ENCODE results near the gene C22orf15. TPM values are rescaled to one million over a fixed set of nuclear protein-coding genes. Genes with fewer than 3 reads are reported as not detected.
"Not testable (repeated sequence)": the region's sequence is repeated elsewhere in the genome, so short reads cannot be mapped to it uniquely, and the experiment has no call there.

Gene C22orf15
- total RNA-seq, 1 donor from 2014 or later: 0.39 TPM

GRCh38 chr22:23720855-23721254, 41.9 kb upstream of the C22orf15 start:
- Histone ChIP-seq H3K4me1 (ENCODE audit: insufficient read depth, low read length) (peaks cover 4% of the 10 kb centered on the region), H3K9me3 (ENCODE audit: insufficient read depth, low read depth, low read length) (no peaks in the 10 kb centered on the region), H3K4me3 (ENCODE audit: insufficient read depth, low read depth, low read length) (no peak overlapping the region), H3K27me3 (ENCODE audit: insufficient read depth, low read length) (no peaks in the 10 kb centered on the region), H3K27ac (ENCODE audit: low read depth, low read length) (no peak overlapping the region), H3K79me2 (ENCODE audit: insufficient read depth, low read length) (peaks cover 13% of the 10 kb centered on the region), H3K36me3 (ENCODE audit: insufficient read depth, low read length) (no peaks in the 10 kb centered on the region), H3K4me2 (ENCODE audit: low read length) (no peak overlapping the region), H2AFZ (ENCODE audit: low read depth, low read length) (no peak overlapping the region), H3K9ac (ENCODE audit: low read length) (no peak overlapping the region), H4K20me1 (ENCODE audit: insufficient read depth, low read length) (no peaks in the 10 kb centered on the region)
- peaks cover 3% of the 10 kb centered on the region for H3K9me3 Mint-ChIP-seq (ENCODE audit: unreplicated experiment)
- H3K27ac Mint-ChIP-seq (ENCODE audit: unreplicated experiment): no peak overlapping the region
- no peak for DNase-seq (ENCODE audit: low read depth)
- no peaks in the 10 kb centered on the region for H3K36me3 Mint-ChIP-seq (ENCODE audit: low read depth, unreplicated experiment)
- no peak overlapping the region for H3K4me3 Mint-ChIP-seq (ENCODE audit: unreplicated experiment)
- FAIRE-seq: no peak
- H3K27me3 Mint-ChIP-seq (ENCODE audit: low read depth, unreplicated experiment): peaks cover 1% of the 10 kb centered on the region
- TF ChIP-seq EZH2 (IDR thresholded peaks at IDR 0.05; ENCODE audit: insufficient read depth, low read length) (no peak), CTCF (IDR thresholded peaks at IDR 0.05; ENCODE audit: insufficient read depth, low read depth, low read length) (no peak)
- no peaks in the 10 kb centered on the region for H3K4me1 Mint-ChIP-seq (ENCODE audit: low read depth, unreplicated experiment)

GRCh38 chr22:23722160-23722559, 40.6 kb upstream of the C22orf15 start:
- no peak for TF ChIP-seq CTCF (IDR thresholded peaks at IDR 0.05; ENCODE audit: insufficient read depth, low read depth, low read length)
- TF ChIP-seq EZH2 (IDR thresholded peaks at IDR 0.05; ENCODE audit: insufficient read depth, low read length): no peak
- no peaks in the 10 kb centered on the region for H3K4me1 Mint-ChIP-seq (ENCODE audit: low read depth, unreplicated experiment)
- no peak overlapping the region for H3K9ac ChIP-seq (ENCODE audit: low read length)
- no peaks in the 10 kb centered on the region for H3K79me2 ChIP-seq (ENCODE audit: insufficient read depth, low read length)
- H2AFZ ChIP-seq (ENCODE audit: low read depth, low read length): no peak overlapping the region
- no peak for FAIRE-seq
- H4K20me1 ChIP-seq (ENCODE audit: insufficient read depth, low read length): no peaks in the 10 kb centered on the region
- no peaks in the 10 kb centered on the region for H3K4me1 ChIP-seq (ENCODE audit: insufficient read depth, low read length)
- H3K36me3 Mint-ChIP-seq (ENCODE audit: low read depth, unreplicated experiment): no peaks in the 10 kb centered on the region
- no peak overlapping the region for H3K4me2 ChIP-seq (ENCODE audit: low read length)
- H3K27me3 Mint-ChIP-seq (ENCODE audit: low read depth, unreplicated experiment): peaks cover 5% of the 10 kb centered on the region
- H3K4me3 Mint-ChIP-seq (ENCODE audit: unreplicated experiment): no peak overlapping the region
- no peaks in the 10 kb centered on the region for H3K9me3 ChIP-seq (ENCODE audit: insufficient read depth, low read depth, low read length)
- H3K27me3 ChIP-seq (ENCODE audit: insufficient read depth, low read length): no peaks in the 10 kb centered on the region
- H3K36me3 ChIP-seq (ENCODE audit: insufficient read depth, low read length): no peaks in the 10 kb centered on the region
- no peak overlapping the region for H3K27ac Mint-ChIP-seq (ENCODE audit: unreplicated experiment)
- no peak overlapping the region for H3K4me3 ChIP-seq (ENCODE audit: insufficient read depth, low read depth, low read length)
- DNase-seq (ENCODE audit: low read depth): no peak
- H3K9me3 Mint-ChIP-seq (ENCODE audit: unreplicated experiment): peaks cover 3% of the 10 kb centered on the region
- no peak overlapping the region for H3K27ac ChIP-seq (ENCODE audit: low read depth, low read length)

GRCh38 chr22:23722724-23723123, 40.1 kb upstream of the C22orf15 start:
- no peaks in the 10 kb centered on the region for H3K36me3 ChIP-seq (ENCODE audit: insufficient read depth, low read length)
- no peak overlapping the region for H3K9ac ChIP-seq (ENCODE audit: low read length)
- TF ChIP-seq CTCF (IDR thresholded peaks at IDR 0.05; ENCODE audit: insufficient read depth, low read depth, low read length): no peak
- no peak for TF ChIP-seq EZH2 (IDR thresholded peaks at IDR 0.05; ENCODE audit: insufficient read depth, low read length)
- H3K4me1 ChIP-seq (ENCODE audit: insufficient read depth, low read length): no peaks in the 10 kb centered on the region
- H3K27me3 ChIP-seq (ENCODE audit: insufficient read depth, low read length): no peaks in the 10 kb centered on the region
- Mint-ChIP-seq H3K4me1 (ENCODE audit: low read depth, unreplicated experiment) (no peaks in the 10 kb centered on the region), H3K4me3 (ENCODE audit: unreplicated experiment) (no peak overlapping the region), H3K27ac (ENCODE audit: unreplicated experiment) (no peak overlapping the region), H3K27me3 (ENCODE audit: low read depth, unreplicated experiment) (peaks cover 5% of the 10 kb centered on the region), H3K36me3 (ENCODE audit: low read depth, unreplicated experiment) (no peaks in the 10 kb centered on the region), H3K9me3 (ENCODE audit: unreplicated experiment) (peaks cover 3% of the 10 kb centered on the region)
- no peak for DNase-seq (ENCODE audit: low read depth)
- H3K4me2 ChIP-seq (ENCODE audit: low read length): no peak overlapping the region
- H4K20me1 ChIP-seq (ENCODE audit: insufficient read depth, low read length): no peaks in the 10 kb centered on the region
- H3K9me3 ChIP-seq (ENCODE audit: insufficient read depth, low read depth, low read length): no peaks in the 10 kb centered on the region
- no peak overlapping the region for H3K4me3 ChIP-seq (ENCODE audit: insufficient read depth, low read depth, low read length)
- H3K27ac ChIP-seq (ENCODE audit: low read depth, low read length): no peak overlapping the region
- no peak overlapping the region for H2AFZ ChIP-seq (ENCODE audit: low read depth, low read length)
- FAIRE-seq: no peak
- no peaks in the 10 kb centered on the region for H3K79me2 ChIP-seq (ENCODE audit: insufficient read depth, low read length)

GRCh38 chr22:23728108-23728507, 34.7 kb upstream of the C22orf15 start:
- DNase-seq (ENCODE audit: low read depth); H3K36me3 Mint-ChIP-seq (ENCODE audit: low read depth, unreplicated experiment); H2AFZ ChIP-seq (ENCODE audit: low read depth, low read length); H3K4me1 Mint-ChIP-seq (ENCODE audit: low read depth, unreplicated experiment); H3K79me2 ChIP-seq (ENCODE audit: insufficient read depth, low read length); H3K4me1 ChIP-seq (ENCODE audit: insufficient read depth, low read length); H3K9me3 Mint-ChIP-seq (ENCODE audit: unreplicated experiment); H3K27ac ChIP-seq (ENCODE audit: low read depth, low read length); H3K9ac ChIP-seq (ENCODE audit: low read length); H3K4me3 ChIP-seq (ENCODE audit: insufficient read depth, low read depth, low read length); H3K36me3 ChIP-seq (ENCODE audit: insufficient read depth, low read length); FAIRE-seq; H3K4me2 ChIP-seq (ENCODE audit: low read length); H3K27me3 Mint-ChIP-seq (ENCODE audit: low read depth, unreplicated experiment); H3K9me3 ChIP-seq (ENCODE audit: insufficient read depth, low read depth, low read length); H3K27me3 ChIP-seq (ENCODE audit: insufficient read depth, low read length); H3K27ac Mint-ChIP-seq (ENCODE audit: unreplicated experiment); H3K4me3 Mint-ChIP-seq (ENCODE audit: unreplicated experiment); H4K20me1 ChIP-seq (ENCODE audit: insufficient read depth, low read length): not testable (repeated sequence)
